ENCODE measurements around the gene BAZ1B. TPM values are rescaled to one million over a fixed set of nuclear protein-coding genes. Genes with fewer than 3 reads are reported as not detected.

Gene BAZ1B
- total RNA-seq, 1 donor from 2014 or later, result 85.8 TPM

GRCh38 chr7:73517241-73517995 is 4.7 kb downstream of the BAZ1B start:
- H3K4me1 Mint-ChIP-seq, result peaks cover 30% of the 10 kb centered on the region

DNA sequence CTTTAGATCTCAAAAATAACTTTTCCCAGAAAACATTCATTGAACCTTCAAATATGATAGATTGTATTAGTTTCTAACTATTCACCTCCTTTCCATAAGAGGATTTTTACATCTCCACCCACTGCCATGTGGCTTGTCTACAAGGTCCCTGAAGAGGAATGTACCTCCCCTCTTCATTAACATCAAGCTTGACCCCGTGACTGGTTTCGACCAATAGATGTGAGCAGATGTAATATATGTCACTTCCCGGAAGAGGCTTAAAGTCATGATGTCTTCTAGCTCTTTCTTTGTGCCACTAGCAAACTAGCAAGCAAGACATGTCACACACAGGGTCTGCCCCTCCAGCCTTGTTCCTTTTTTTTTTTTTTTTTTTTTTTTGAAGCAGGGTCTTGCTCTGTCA is 6.9 kb downstream of the BAZ1B start:
- H3K4me2 ChIP-seq, result no peak overlapping the region
- no peak overlapping the region for H3K9ac ChIP-seq
- TF ChIP-seq EZH2 (IDR thresholded peaks at IDR 0.05) (no peak), EZH2phosphoT487 (IDR thresholded peaks at IDR 0.05) (no peak), CTCF (IDR thresholded peaks at IDR 0.05) (no peak)
- Mint-ChIP-seq H3K4me1 (peaks cover 21% of the 10 kb centered on the region), H3K36me3 (peaks cover 36% of the 10 kb centered on the region), H3K9me3 (no peaks in the 10 kb centered on the region), H3K27ac (no peak overlapping the region), H3K4me3 (no peak overlapping the region), H3K27me3 (ENCODE audit: insufficient read depth, low read depth) (peaks cover 2% of the 10 kb centered on the region)
- H3K27me3 ChIP-seq, result no peaks in the 10 kb centered on the region
- peaks cover 13% of the 10 kb centered on the region for H3K4me1 ChIP-seq
- peaks cover 25% of the 10 kb centered on the region for H3K36me3 ChIP-seq
- peaks cover 92% of the 10 kb centered on the region for H4K20me1 ChIP-seq (ENCODE audit: low read depth)
- peaks cover 100% of the 10 kb centered on the region for H3K79me2 ChIP-seq (ENCODE audit: low read depth)
- no peak overlapping the region for H3K4me3 ChIP-seq
- no peaks in the 10 kb centered on the region for H3F3A ChIP-seq (ENCODE audit: low read depth)
- H3K9me3 ChIP-seq (ENCODE audit: low read depth), result no peaks in the 10 kb centered on the region
- H3K27ac ChIP-seq, result no peak overlapping the region
- no peak overlapping the region for H2AFZ ChIP-seq (replicated peaks)
- DNase-seq (ENCODE audit: low spot score), result no peak

More at GRCh38 chr7:73517241-73517995, 4.7 kb downstream of the BAZ1B start:
- Histone ChIP-seq H2AFZ (replicated peaks) (no peak overlapping the region), H3K4me2 (no peak overlapping the region), H3K9ac (no peak overlapping the region), H3K36me3 (peaks cover 23% of the 10 kb centered on the region), H3K27me3 (no peaks in the 10 kb centered on the region), H3K27ac (no peak overlapping the region), H3F3A (ENCODE audit: low read depth) (peaks cover 15% of the 10 kb centered on the region), H3K9me3 (ENCODE audit: low read depth) (no peaks in the 10 kb centered on the region), H3K4me3 (no peak overlapping the region), H4K20me1 (ENCODE audit: low read depth) (peaks cover 86% of the 10 kb centered on the region), H3K79me2 (ENCODE audit: low read depth) (peaks cover 96% of the 10 kb centered on the region), H3K4me1 (peaks cover 16% of the 10 kb centered on the region)
- no peak overlapping the region for H3K4me3 Mint-ChIP-seq
- H3K36me3 Mint-ChIP-seq, result peaks cover 39% of the 10 kb centered on the region
- no peak overlapping the region for H3K27ac Mint-ChIP-seq
- H3K27me3 Mint-ChIP-seq (ENCODE audit: insufficient read depth, low read depth), result peaks cover 2% of the 10 kb centered on the region
- no peak for DNase-seq (ENCODE audit: low spot score)
- TF ChIP-seq EZH2 (IDR thresholded peaks at IDR 0.05), result no peak
- TF ChIP-seq EZH2phosphoT487 (IDR thresholded peaks at IDR 0.05), result no peak
- no peak for TF ChIP-seq CTCF (IDR thresholded peaks at IDR 0.05)
- H3K9me3 Mint-ChIP-seq, result no peaks in the 10 kb centered on the region

DNA sequence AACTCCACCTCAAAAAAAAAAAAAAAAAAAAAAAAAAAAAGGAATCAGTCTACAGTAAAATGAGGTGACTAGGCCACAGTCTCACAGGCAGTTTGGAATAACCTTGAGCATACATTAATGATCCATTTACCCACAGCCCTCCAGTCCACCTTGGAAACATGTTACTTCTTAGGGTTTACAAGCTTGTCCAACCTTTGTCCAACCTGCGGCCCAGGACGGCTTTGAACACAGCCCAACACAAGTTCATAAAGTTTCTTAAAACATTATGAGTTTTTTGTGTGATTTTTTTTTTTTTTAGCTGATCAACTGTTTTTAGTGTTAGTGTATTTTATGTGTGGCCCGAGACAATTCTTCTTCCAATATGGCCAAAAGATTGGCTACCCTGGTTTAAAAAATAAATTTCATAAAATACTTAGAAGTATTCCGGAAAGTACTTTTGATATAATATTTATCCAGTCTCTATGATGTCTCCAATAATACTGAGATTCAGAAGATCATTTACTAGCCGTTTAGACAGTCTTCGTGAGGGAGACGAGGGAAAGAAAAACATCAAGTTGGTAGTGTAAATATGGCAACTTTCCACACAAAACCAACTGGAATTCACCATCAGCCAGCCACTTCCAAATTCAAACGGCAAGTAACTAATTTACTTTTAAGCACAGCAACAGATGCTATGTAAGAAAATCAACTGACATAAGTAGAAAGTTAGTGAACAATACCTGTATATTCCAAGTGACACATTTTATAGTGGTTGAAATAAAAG is 9.9 kb downstream of the BAZ1B start:
- Histone ChIP-seq H3K27ac (no peak overlapping the region), H3F3A (ENCODE audit: low read depth) (no peaks in the 10 kb centered on the region), H3K4me2 (no peak overlapping the region), H2AFZ (replicated peaks) (no peak overlapping the region), H4K20me1 (ENCODE audit: low read depth) (peaks cover 87% of the 10 kb centered on the region), H3K27me3 (no peaks in the 10 kb centered on the region), H3K79me2 (ENCODE audit: low read depth) (peaks cover 100% of the 10 kb centered on the region), H3K36me3 (peaks cover 28% of the 10 kb centered on the region), H3K4me3 (no peak overlapping the region), H3K4me1 (no peaks in the 10 kb centered on the region), H3K9me3 (ENCODE audit: low read depth) (no peaks in the 10 kb centered on the region), H3K9ac (no peak overlapping the region)
- Mint-ChIP-seq H3K4me1 (peaks cover 3% of the 10 kb centered on the region), H3K36me3 (peaks cover 26% of the 10 kb centered on the region), H3K27ac (no peak overlapping the region), H3K4me3 (no peak overlapping the region), H3K9me3 (no peaks in the 10 kb centered on the region), H3K27me3 (ENCODE audit: insufficient read depth, low read depth) (peaks cover 2% of the 10 kb centered on the region)
- DNase-seq (ENCODE audit: low spot score), result no peak
- TF ChIP-seq EZH2 (IDR thresholded peaks at IDR 0.05) (no peak), CTCF (IDR thresholded peaks at IDR 0.05) (no peak)

Data from neural progenitor cell (in vitro differentiated cells).